ENCODE results near the gene HSPA12B.

- TF ChIP-seq CTCF (IDR thresholded peaks at IDR 0.05): no peak
- no peak for TF ChIP-seq POLR2A (IDR thresholded peaks at IDR 0.05)
Observed at GRCh38 chr20:3786126-3786484, 53.6 kb downstream of the HSPA12B start.

All from thyroid gland (tissue), 4 donors.